PC-9 (cell line): ENCODE data around the gene MICB. TPM values are rescaled to one million over a fixed set of nuclear protein-coding genes. Genes with fewer than 3 reads are reported as not detected.

ENCODE experiments used
- BruUV-seq: library from RNA; stranded (reverse); fragments of 400-500 nt; replicated peaks from 2 replicates; lab custom pipeline; 2021; lab: Mats Ljungman, UMichigan
- CTCF ChIA-PET: fragments of 300-600 bp; sonication (Branson Sonifier 250); formaldehyde crosslinking; loops from one replicate; lab custom pipeline; 2022; ENCODE audit warnings: antibody characterized with exemption; lab: Charles Lee
- POLR2A ChIA-PET: fragments of 300-600 bp; sonication (Branson Sonifier 250); formaldehyde crosslinking; loops from one replicate; lab custom pipeline; 2022; ENCODE audit warnings: antibody characterized with exemption; ENCODE audit not compliant: unreplicated experiment; lab: Charles Lee
- DNase-seq, 2 experiments: peaks; one replicate each; pipeline versions ENCODE4 v3.0.0 to v3.0.0-alpha.2; 2015 to 2022; ENCODE audit warnings: mixed read lengths in 1 of 2
- H2AFZ ChIP-seq: fragments of 200-600 bp; sonication (generic); 2 replicates; pipeline ENCODE4 v1.8.1; 2017; ENCODE audit warnings: antibody characterized with exemption
- H3F3A ChIP-seq: fragments of 200-600 bp; sonication (generic); 2 replicates; pipeline ENCODE4 v1.8.1; 2017; ENCODE audit warnings: antibody characterized with exemption, mild to moderate bottlenecking, low read depth; ENCODE audit not compliant: insufficient read depth
- H3K27ac ChIP-seq: fragments of 200-600 bp; sonication (generic); 2 replicates; pipeline ENCODE4 v1.6.1; 2016; ENCODE audit warnings: mixed run types
- H3K27me3 ChIP-seq: fragments of 200-600 bp; sonication (generic); 2 replicates; pipeline ENCODE4 v1.6.1; 2016; ENCODE audit warnings: low read depth, mixed run types; ENCODE audit not compliant: insufficient read depth
- H3K36me3 ChIP-seq: fragments of 200-600 bp; sonication (generic); 2 replicates; pipeline ENCODE4 v1.6.1; 2016; ENCODE audit warnings: low read depth, mixed run types
- H3K4me1 ChIP-seq: fragments of 200-600 bp; sonication (generic); replicated peaks from 2 replicates; pipeline ENCODE4 v1.6.1; 2016; ENCODE audit warnings: mixed run types; ENCODE audit not compliant: insufficient read depth
- H3K4me2 ChIP-seq: fragments of 200-600 bp; sonication (generic); 2 replicates; pipeline ENCODE4 v1.6.1; 2017; ENCODE audit warnings: mixed run types
- H3K4me3 ChIP-seq: fragments of 200-600 bp; sonication (generic); 2 replicates; pipeline ENCODE4 v1.6.1; 2016; ENCODE audit warnings: mixed run types
- H3K79me2 ChIP-seq: fragments of 200-600 bp; sonication (generic); 2 replicates; pipeline ENCODE4 v1.6.1; 2017; ENCODE audit warnings: low read depth, mixed run types
- H3K9me2 ChIP-seq: fragments of 200-600 bp; sonication (generic); 2 replicates; pipeline ENCODE4 v1.8.1; 2017; ENCODE audit warnings: mild to moderate bottlenecking; ENCODE audit not compliant: insufficient read depth
- H3K9me3 ChIP-seq: fragments of 200-600 bp; sonication (generic); 2 replicates; pipeline ENCODE4 v1.8.1; 2016; ENCODE audit warnings: low read depth; ENCODE audit not compliant: insufficient read depth
- H4K20me1 ChIP-seq: fragments of 200-600 bp; sonication (generic); 2 replicates; pipeline ENCODE4 v1.8.1; 2017; ENCODE audit not compliant: insufficient read depth
- EZH2 ChIP-seq: fragments of 200-600 bp; sonication (generic); IDR thresholded peaks from 2 replicates; pipeline ENCODE4 v1.8.0; 2017; ENCODE audit warnings: antibody characterized with exemption, low read depth
- intact Hi-C: fragments of 100-400 bp; cut with micrococcal nuclease; formaldehyde crosslinking; loops from one replicate; pipeline ENCODE4 v1.10.0; 2022; ENCODE audit not compliant: unreplicated experiment
- total RNA-seq: library from RNA; stranded (reverse); gene quantifications from 2 replicates; pipeline ENCODE4 v1.2.3, GENCODE V29; 2021
- TF ChIP-seq, protein P1 (sequence below): fragments of 200-600 bp; sonication (generic); conservative IDR thresholded peaks from 2 replicates; pipeline ENCODE4 v1.6.1; 2017; ENCODE audit warnings: mixed run types, antibody characterized with exemption, mild to moderate bottlenecking, moderate library complexity

The MICB gene
- total RNA-seq, 1 experiment from 2014 or later = 37.8 TPM

DNA sequence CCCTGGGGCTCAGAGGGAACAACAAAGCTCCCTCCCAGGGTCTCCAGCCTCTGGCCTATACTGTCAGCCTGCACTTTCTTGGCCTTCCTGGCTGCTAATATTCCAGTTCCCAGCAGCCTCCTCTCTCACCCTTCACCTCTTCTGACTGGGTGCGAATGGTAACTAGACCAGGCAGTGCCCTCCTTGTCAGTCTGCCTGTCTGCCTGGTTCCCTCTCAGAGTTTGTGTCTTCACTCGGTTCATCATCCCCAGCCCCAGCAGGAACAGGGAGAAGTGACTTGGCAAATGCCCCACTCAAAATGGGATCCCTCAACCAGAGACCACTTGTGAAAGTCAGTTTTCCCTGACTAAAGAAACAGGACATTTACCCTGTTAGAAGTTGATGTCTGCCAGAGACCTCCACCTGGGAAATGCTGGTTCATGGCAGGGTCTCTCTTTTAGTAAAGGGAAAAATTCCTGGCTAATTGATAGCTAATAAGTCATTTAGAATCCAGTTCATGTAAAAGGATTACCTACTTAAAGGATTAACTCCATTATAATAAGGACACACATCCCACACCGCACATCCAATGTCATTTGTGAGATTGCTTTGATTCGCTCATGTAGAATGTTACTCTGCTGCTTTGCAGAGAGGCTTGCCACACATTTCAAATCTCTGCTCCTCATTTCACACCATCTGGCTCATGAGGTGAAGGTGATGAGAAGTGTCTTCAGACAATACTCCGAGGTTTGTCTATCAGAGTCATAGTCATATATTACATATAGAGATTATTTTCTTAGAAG lies 18.6 kb upstream of the MICB start:
- intact Hi-C loops = no loop called here
- Histone ChIP-seq H3K9me2 (no peaks in the 10 kb centered on the region), H3K4me2 (no peak overlapping the region), H3K9me3 (no peaks in the 10 kb centered on the region), H3K36me3 (no peaks in the 10 kb centered on the region), H3K27me3 (peaks cover 3% of the 10 kb centered on the region; the same call in 1 of the 2 replicates), H4K20me1 (no peaks in the 10 kb centered on the region), H3K27ac (no peak overlapping the region), H3K79me2 (no peaks in the 10 kb centered on the region), H3F3A (no peaks in the 10 kb centered on the region), H3K4me3 (no peak overlapping the region), H2AFZ (no peak overlapping the region), H3K4me1 (peaks cover 7% of the 10 kb centered on the region)
- ChIA-PET CTCF (no interaction called here), POLR2A (interaction anchor here (0.8 kb wide), 1 partner anchor 492 kb away, joined by 7 read pairs; no protein-coding TSS in a partner anchor)
- no peak for DNase-seq
- BruUV-seq = no TSS peak
- TF ChIP-seq, protein P1, sequence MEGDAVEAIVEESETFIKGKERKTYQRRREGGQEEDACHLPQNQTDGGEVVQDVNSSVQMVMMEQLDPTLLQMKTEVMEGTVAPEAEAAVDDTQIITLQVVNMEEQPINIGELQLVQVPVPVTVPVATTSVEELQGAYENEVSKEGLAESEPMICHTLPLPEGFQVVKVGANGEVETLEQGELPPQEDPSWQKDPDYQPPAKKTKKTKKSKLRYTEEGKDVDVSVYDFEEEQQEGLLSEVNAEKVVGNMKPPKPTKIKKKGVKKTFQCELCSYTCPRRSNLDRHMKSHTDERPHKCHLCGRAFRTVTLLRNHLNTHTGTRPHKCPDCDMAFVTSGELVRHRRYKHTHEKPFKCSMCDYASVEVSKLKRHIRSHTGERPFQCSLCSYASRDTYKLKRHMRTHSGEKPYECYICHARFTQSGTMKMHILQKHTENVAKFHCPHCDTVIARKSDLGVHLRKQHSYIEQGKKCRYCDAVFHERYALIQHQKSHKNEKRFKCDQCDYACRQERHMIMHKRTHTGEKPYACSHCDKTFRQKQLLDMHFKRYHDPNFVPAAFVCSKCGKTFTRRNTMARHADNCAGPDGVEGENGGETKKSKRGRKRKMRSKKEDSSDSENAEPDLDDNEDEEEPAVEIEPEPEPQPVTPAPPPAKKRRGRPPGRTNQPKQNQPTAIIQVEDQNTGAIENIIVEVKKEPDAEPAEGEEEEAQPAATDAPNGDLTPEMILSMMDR = no peak
- no peak for TF ChIP-seq EZH2

DNA sequence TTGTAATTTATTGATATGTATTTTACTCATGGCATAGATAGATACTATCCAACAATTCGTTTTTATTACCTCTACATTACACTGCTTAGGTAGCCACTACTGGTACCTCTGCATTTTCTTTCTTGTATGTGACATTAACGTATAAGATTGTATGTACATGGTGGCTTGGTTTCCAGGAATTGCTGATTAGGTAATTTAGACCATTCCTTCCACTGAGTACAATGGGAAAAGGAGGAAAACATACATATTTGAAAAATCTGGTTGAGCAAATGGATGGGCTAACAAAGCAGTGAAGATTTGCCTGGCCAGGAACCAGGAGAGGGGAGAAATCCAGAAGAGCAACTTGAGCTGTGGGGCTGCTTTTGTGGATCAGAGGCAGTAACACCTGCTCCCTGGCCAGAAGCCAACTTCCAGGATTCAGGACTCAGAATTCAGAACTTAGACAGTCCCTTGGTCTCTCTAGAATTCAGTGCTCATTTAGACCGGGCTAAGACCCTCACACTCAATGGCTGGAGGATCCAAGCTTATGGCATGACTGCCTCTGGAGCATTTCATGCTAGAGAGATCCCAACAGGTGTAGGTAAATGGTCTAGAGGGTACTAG lies 17.9 kb upstream of the MICB start:
- no peaks in the 10 kb centered on the region for H3K36me3 ChIP-seq
- no peaks in the 10 kb centered on the region for H3F3A ChIP-seq
- TF ChIP-seq, protein P1 = no peak
- no peak for TF ChIP-seq EZH2
- no peaks in the 10 kb centered on the region for H3K9me3 ChIP-seq
- H3K4me2 ChIP-seq = no peak overlapping the region
- ChIA-PET CTCF (no interaction called here), POLR2A (interaction anchor here (0.8 kb wide), 1 partner anchor 492 kb away, joined by 7 read pairs; no protein-coding TSS in a partner anchor)
- no TSS peak for BruUV-seq
- H3K4me3 ChIP-seq = no peak overlapping the region
- intact Hi-C loops = no loop called here
- peaks cover 3% of the 10 kb centered on the region; the same call in 1 of the 2 replicates for H3K27me3 ChIP-seq
- no peaks in the 10 kb centered on the region for H4K20me1 ChIP-seq
- no peak overlapping the region for H2AFZ ChIP-seq
- H3K4me1 ChIP-seq = 0 out of 2 replicates have a peak, but pooled peaks cover 2% of the 10 kb centered on the region
- H3K27ac ChIP-seq = no peak overlapping the region
- H3K9me2 ChIP-seq = no peaks in the 10 kb centered on the region
- DNase-seq = no peak
- H3K79me2 ChIP-seq = no peaks in the 10 kb centered on the region

DNA sequence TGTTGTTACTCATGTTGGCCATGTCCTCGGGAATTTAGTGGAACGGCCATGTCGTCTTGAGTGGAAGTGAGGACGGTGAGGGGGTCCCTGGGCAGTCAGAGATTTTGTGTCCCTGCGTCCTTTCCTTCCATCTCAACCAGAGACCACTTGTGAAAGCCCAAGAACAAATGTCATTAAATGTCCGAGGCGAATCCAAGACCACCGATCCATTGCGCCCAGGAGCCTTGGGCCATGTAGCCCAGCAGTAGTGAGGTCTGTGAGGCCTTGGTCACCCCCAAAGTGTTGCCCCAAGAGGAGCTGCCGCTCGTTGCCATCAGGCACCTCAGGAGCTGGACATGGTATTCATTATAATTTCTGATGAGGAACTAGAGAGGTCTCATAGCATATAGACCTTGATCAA lies 17.4 kb upstream of the MICB start:
- no peaks in the 10 kb centered on the region for H3K9me2 ChIP-seq
- DNase-seq = no peak
- ChIA-PET POLR2A (no interaction called here), CTCF (no interaction called here)
- TF ChIP-seq EZH2 = no peak
- TF ChIP-seq, protein P1 = no peak
- no peaks in the 10 kb centered on the region for H4K20me1 ChIP-seq
- H2AFZ ChIP-seq = no peak overlapping the region
- H3K79me2 ChIP-seq = no peaks in the 10 kb centered on the region
- H3K27ac ChIP-seq = no peak overlapping the region
- BruUV-seq = no TSS peak
- H3K9me3 ChIP-seq = no peaks in the 10 kb centered on the region
- no peak overlapping the region for H3K4me2 ChIP-seq
- H3K4me1 ChIP-seq = 0 out of 2 replicates have a peak, but pooled peaks cover 8% of the 10 kb centered on the region
- no peak overlapping the region for H3K4me3 ChIP-seq
- intact Hi-C loops = no loop called here
- no peaks in the 10 kb centered on the region for H3F3A ChIP-seq
- no peaks in the 10 kb centered on the region for H3K36me3 ChIP-seq
- H3K27me3 ChIP-seq = peaks cover 3% of the 10 kb centered on the region; the same call in 1 of the 2 replicates
